Left ventricle myocardium inferior (tissue), 1 donor: ENCODE data around the gene MMP14. TPM values are rescaled to one million over a fixed set of nuclear protein-coding genes. Genes with fewer than 3 reads are reported as not detected.
"Not testable (repeated sequence)": the region's sequence is repeated elsewhere in the genome, so short reads cannot be mapped to it uniquely, and the experiment has no call there.

ENCODE experiments used
- DNase-seq: peaks from one replicate; pipeline ENCODE4 v3.0.0-alpha.2; 2020
- H3K27ac ChIP-seq: fragments of 200-600 bp; replicated peaks from 2 replicates; pipeline ENCODE4 v1.8.0; 2021
- H3K27me3 ChIP-seq: fragments of 200-600 bp; 2 replicates; pipeline ENCODE4 v1.8.0; 2021; ENCODE audit warnings: low read depth
- H3K36me3 ChIP-seq: fragments of 200-600 bp; 2 replicates; pipeline ENCODE4 v1.8.0; 2021
- H3K4me1 ChIP-seq: fragments of 200-600 bp; 2 replicates; pipeline ENCODE4 v1.8.0; 2021
- H3K4me3 ChIP-seq: fragments of 200-600 bp; 2 replicates; pipeline ENCODE4 v1.8.0; 2021; ENCODE audit warnings: mild to moderate bottlenecking, moderate library complexity
- H3K9me3 ChIP-seq: fragments of 200-600 bp; replicated peaks from 2 replicates; pipeline ENCODE4 v1.8.0; 2021
- intact Hi-C: fragments of 100-400 bp; cut with micrococcal nuclease; formaldehyde crosslinking; loops from one replicate; pipeline ENCODE4 v1.11.0; 2022
- total RNA-seq: library from RNA; stranded (reverse); fragmentation: NEBNext Ultra II Directional; extraction: Animal tissue kit (Norgen Biotek cat#: 25700); gene quantifications from one replicate; pipeline ENCODE4 v1.2.1, GENCODE V29; 2021
- TF ChIP-seq, protein P1 (sequence below): fragments of 200-600 bp; IDR thresholded peaks from 2 replicates; pipeline ENCODE4 v1.8.0; 2021; ENCODE audit warnings: antibody characterized with exemption, mild to moderate bottlenecking, borderline replicate concordance
- donor health status: DM: no; HTN: yes; CAD: no; lungs with severe emphysema.

MMP14 gene
- total RNA-seq, 1 donor from 2014 or later = 22.1 TPM

DNA sequence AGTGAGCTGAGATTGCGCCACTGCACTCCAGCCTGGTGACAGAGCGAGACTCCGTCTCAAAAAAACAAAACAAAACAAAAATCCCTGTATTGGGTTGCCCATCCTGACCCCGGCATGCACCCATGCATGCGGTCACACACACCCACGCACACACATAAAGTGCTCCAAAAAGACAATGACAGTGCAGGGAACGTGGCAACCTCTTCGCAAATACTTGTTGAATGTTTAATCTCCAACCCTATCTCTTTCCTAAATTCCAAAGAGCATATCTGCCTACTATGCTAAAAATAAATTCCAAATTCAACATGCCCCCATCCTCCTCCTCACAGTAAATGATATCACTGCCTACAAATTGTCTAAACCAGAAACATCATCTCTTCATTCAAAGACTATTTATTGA lies 34.7 kb upstream of the MMP14 start:
- no peaks in the 10 kb centered on the region for H3K36me3 ChIP-seq
- H3K27ac ChIP-seq = no peak overlapping the region
- TF ChIP-seq, protein P1, sequence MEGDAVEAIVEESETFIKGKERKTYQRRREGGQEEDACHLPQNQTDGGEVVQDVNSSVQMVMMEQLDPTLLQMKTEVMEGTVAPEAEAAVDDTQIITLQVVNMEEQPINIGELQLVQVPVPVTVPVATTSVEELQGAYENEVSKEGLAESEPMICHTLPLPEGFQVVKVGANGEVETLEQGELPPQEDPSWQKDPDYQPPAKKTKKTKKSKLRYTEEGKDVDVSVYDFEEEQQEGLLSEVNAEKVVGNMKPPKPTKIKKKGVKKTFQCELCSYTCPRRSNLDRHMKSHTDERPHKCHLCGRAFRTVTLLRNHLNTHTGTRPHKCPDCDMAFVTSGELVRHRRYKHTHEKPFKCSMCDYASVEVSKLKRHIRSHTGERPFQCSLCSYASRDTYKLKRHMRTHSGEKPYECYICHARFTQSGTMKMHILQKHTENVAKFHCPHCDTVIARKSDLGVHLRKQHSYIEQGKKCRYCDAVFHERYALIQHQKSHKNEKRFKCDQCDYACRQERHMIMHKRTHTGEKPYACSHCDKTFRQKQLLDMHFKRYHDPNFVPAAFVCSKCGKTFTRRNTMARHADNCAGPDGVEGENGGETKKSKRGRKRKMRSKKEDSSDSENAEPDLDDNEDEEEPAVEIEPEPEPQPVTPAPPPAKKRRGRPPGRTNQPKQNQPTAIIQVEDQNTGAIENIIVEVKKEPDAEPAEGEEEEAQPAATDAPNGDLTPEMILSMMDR = no peak
- no peak overlapping the region for H3K4me3 ChIP-seq
- no peaks in the 10 kb centered on the region for H3K9me3 ChIP-seq
- no peaks in the 10 kb centered on the region for H3K27me3 ChIP-seq
- no peaks in the 10 kb centered on the region for H3K4me1 ChIP-seq
- no peak for DNase-seq
- intact Hi-C loops = no loop called here

DNA sequence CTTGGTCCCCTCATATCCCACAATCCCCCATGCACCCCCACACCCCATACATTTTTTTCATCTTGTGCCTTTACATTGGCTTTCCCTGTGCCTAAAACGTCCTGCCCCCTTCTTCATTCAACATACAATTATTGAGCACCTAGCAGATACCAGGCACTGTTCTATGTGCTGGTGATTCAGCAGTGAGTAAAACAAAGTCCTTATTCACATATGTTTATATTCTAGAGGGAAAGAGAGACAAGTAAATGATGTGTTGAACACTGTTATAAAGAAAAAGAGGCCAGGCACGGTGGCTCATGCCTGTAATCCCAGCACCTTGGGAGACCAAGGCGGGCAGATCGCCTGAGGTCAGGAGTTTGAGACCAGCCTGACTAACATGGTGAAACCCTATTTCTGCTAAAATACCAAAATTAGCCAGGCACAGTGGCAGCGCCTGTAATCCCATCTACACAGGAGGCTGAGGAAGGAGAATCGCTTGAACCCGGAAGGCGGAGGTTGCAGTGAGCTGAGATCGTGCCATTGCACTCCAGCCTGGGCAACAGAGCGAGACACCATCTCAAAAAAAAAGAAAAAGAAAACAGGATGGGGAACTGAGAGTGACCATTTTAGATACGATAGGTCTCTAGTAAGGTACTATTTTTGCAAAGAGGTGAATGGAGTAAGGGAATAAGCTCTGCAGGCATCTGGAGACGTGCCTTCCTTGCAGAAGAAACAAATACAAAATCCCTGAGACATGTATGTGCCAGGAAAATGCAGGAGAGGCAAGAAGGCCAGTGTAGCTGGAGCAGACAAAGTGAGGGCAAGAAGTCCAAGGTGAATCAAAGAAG lies 33.3 kb upstream of the MMP14 start:
- no peak overlapping the region for H3K4me3 ChIP-seq
- no peaks in the 10 kb centered on the region for H3K36me3 ChIP-seq
- no peak overlapping the region for H3K27ac ChIP-seq
- H3K4me1 ChIP-seq = no peaks in the 10 kb centered on the region
- no peaks in the 10 kb centered on the region for H3K27me3 ChIP-seq
- intact Hi-C loops = no loop called here
- TF ChIP-seq, protein P1 = no peak
- no peaks in the 10 kb centered on the region for H3K9me3 ChIP-seq
- no peak for DNase-seq

DNA sequence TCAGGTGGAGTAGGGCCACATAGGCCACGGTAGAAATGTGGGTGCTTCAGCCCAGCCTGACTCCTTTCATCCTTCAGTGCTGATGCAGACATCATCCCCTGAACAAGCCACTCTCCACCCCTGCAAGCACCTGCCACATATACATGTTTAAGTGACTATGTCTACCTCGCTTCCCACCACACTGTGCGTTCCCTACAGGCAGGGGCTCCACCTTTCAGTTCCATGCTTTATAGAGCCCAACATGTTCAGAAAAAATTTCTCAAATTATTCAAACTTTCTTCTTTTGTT lies 32.8 kb upstream of the MMP14 start:
- Histone ChIP-seq H3K4me3 (no peak overlapping the region), H3K36me3 (no peaks in the 10 kb centered on the region), H3K4me1 (no peaks in the 10 kb centered on the region), H3K27me3 (no peaks in the 10 kb centered on the region), H3K9me3 (no peaks in the 10 kb centered on the region), H3K27ac (no peak overlapping the region)
- intact Hi-C loops = no loop called here
- TF ChIP-seq, protein P1 = no peak
- no peak for DNase-seq

DNA sequence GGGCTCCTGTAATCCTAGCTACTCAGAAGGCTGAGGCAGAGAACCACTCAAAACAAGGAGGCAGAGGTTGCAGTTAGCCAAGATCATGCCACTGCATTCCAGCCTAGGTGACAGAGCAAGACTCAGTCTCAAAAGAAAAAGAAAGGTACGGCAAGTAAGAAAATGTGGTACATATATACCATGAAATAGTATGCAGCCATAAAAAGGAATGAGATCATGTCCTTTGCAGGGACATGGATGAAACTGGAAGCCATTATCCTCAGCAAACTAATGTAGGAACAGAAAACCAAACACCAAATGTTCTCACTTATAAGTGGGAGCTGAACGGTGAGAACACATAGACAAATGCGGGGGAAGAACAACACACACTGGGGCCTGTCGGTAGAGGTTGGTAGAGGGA lies 31.1 kb upstream of the MMP14 start:
- H3K27me3 ChIP-seq, DNase-seq, H3K4me1 ChIP-seq, H3K9me3 ChIP-seq, H3K27ac ChIP-seq, H3K36me3 ChIP-seq, intact Hi-C loops, H3K4me3 ChIP-seq: not testable (repeated sequence)

DNA sequence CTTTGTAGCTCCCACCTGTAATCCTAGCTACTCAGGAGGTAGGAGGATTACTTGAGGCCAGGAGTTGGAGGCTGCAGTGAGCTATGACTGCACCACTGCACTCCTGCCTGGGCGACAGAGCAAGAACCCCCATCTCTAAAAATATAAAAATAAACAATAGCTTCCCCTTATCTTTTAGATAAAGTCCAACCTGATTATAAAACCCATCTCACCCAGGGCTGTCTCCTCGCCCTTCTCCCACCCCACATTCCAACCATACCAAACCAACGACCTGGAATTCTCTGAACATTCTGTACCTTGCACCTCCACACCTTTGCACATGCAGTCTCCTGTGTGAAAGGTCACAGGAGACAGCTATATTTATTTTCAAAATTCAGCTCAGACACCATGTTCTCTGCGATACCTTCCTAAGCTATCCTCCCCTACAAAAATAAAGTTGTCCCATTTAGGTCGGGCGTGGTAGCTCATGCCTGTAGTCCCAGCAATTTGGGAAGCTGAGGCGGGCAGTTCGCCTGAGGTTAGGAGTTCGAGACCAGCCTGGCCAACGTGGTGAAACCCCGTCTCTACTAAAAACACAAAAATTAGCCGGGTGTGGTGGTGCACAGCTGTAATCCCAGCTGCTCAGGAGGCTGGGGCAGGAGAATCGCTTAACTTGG lies 28.8 kb upstream of the MMP14 start:
- no peak overlapping the region for H3K27ac ChIP-seq
- TF ChIP-seq, protein P1 = no peak
- intact Hi-C loops = no loop called here
- H3K4me3 ChIP-seq = no peak overlapping the region
- H3K4me1 ChIP-seq = no peaks in the 10 kb centered on the region
- H3K27me3 ChIP-seq = no peaks in the 10 kb centered on the region
- DNase-seq = no peak
- no peaks in the 10 kb centered on the region for H3K36me3 ChIP-seq
- no peaks in the 10 kb centered on the region for H3K9me3 ChIP-seq
